GM23338 (cell line): ENCODE data around the gene PRAF2. TPM values are rescaled to one million over a fixed set of nuclear protein-coding genes. Genes with fewer than 3 reads are reported as not detected.

Experiments used
- ATAC-seq: fragments of 200-7000 bp; cut with Tn5 transposase; 3 replicates; pipeline ENCODE4 v1.9.1; 2020
- DNase-seq: peaks from one replicate; pipeline ENCODE4 v3.0.0-alpha.2; 2015; ENCODE audit warnings: low spot score
- H2AFZ ChIP-seq: fragments of 200-600 bp; sonication (generic); 2 replicates; pipeline ENCODE4 v1.8.0; 2016; ENCODE audit warnings: antibody characterized with exemption, mild to moderate bottlenecking, moderate library complexity
- H3F3A ChIP-seq: fragments of 200-600 bp; sonication (generic); replicated peaks from 2 replicates; pipeline ENCODE4 v1.8.0; 2017; ENCODE audit warnings: antibody characterized with exemption, mixed run types, low read depth
- H3K27ac ChIP-seq: fragments of 200-600 bp; sonication (generic); 2 replicates; pipeline ENCODE4 v1.6.1; 2016; ENCODE audit warnings: low read depth
- H3K27me3 ChIP-seq: fragments of 200-600 bp; sonication (generic); 2 replicates; pipeline ENCODE4 v1.8.0; 2016; ENCODE audit warnings: mild to moderate bottlenecking, mixed run types, moderate library complexity; ENCODE audit not compliant: insufficient read depth
- H3K36me3 ChIP-seq: fragments of 200-600 bp; sonication (generic); 2 replicates; pipeline ENCODE4 v1.8.0; 2016; ENCODE audit warnings: mild to moderate bottlenecking; ENCODE audit not compliant: insufficient read depth
- H3K4me1 ChIP-seq: fragments of 200-600 bp; sonication (generic); 2 replicates; pipeline ENCODE4 v1.8.0; 2016; ENCODE audit warnings: mild to moderate bottlenecking, moderate library complexity; ENCODE audit not compliant: insufficient read depth
- H3K4me2 ChIP-seq: fragments of 200-600 bp; sonication (generic); 2 replicates; pipeline ENCODE4 v1.7.1; 2017; ENCODE audit warnings: mixed run types
- H3K4me3 ChIP-seq: fragments of 200-600 bp; sonication (generic); 2 replicates; pipeline ENCODE4 v1.6.1; 2016; ENCODE audit warnings: mixed run types
- H3K79me2 ChIP-seq: fragments of 200-600 bp; sonication (generic); replicated peaks from 2 replicates; pipeline ENCODE4 v1.8.0; 2017; ENCODE audit warnings: mild to moderate bottlenecking; ENCODE audit not compliant: insufficient read depth
- H3K9me2 ChIP-seq: fragments of 200-600 bp; sonication (generic); 2 replicates; pipeline ENCODE4 v1.8.0; 2017; ENCODE audit not compliant: insufficient read depth
- H4K20me1 ChIP-seq: fragments of 200-600 bp; sonication (generic); replicated peaks from 2 replicates; pipeline ENCODE4 v1.8.0; 2017; ENCODE audit warnings: mild to moderate bottlenecking; ENCODE audit not compliant: insufficient read depth
- H3K27ac Mint-ChIP-seq: 2 replicates; pipeline ENCODE4 v1.8.0; 2020; ENCODE audit warnings: inconsistent platforms, mild to moderate bottlenecking, moderate library complexity, mixed read lengths
- H3K27me3 Mint-ChIP-seq: 3 replicates; pipeline ENCODE4 v1.8.0; 2022; ENCODE audit warnings: low read depth, mild to moderate bottlenecking, moderate library complexity, mixed read lengths, inconsistent platforms; ENCODE audit not compliant: insufficient read depth, poor library complexity
- H3K36me3 Mint-ChIP-seq: 3 replicates; pipeline ENCODE4 v1.8.0; 2021; ENCODE audit warnings: low read depth, mild to moderate bottlenecking, inconsistent platforms, moderate library complexity, mixed read lengths
- H3K4me1 Mint-ChIP-seq: 3 replicates; pipeline ENCODE4 v1.8.0; 2020; ENCODE audit warnings: mild to moderate bottlenecking, inconsistent platforms, mixed read lengths
- H3K4me3 Mint-ChIP-seq: 3 replicates; pipeline ENCODE4 v1.8.0; 2021; ENCODE audit warnings: moderate library complexity, mild to moderate bottlenecking, inconsistent platforms, mixed read lengths
- H3K9me3 Mint-ChIP-seq: 3 replicates; pipeline ENCODE4 v1.8.0; 2020; ENCODE audit warnings: moderate library complexity, mild to moderate bottlenecking, inconsistent platforms, mixed read lengths
- CREB1 ChIP-seq: fragments of 250-450 bp; sonication (Bioruptor Pico); IDR thresholded peaks from 2 replicates; pipeline ENCODE4 v1.5.0; 2020; ENCODE audit warnings: low read depth, mild to moderate bottlenecking, moderate library complexity
- CTCF ChIP-seq, 2 experiments: fragments of 200-600 bp in 1 of 2; sonication (generic) in 1 of 2; conservative IDR thresholded peaks; 2 replicates each; pipeline versions ENCODE4 v1.5.1 to v1.6.1; 2016 to 2017; ENCODE audit warnings: antibody characterized with exemption in 2 of 2, low read depth in 2 of 2, mild to moderate bottlenecking in 2 of 2, moderate library complexity in 1 of 2
- ETS1 ChIP-seq: IDR thresholded peaks from 2 replicates; pipeline ENCODE4 v1.6.1; 2016; ENCODE audit warnings: antibody characterized with exemption
- EZH2 ChIP-seq: fragments of 200-600 bp; sonication (generic); IDR thresholded peaks from one replicate; pipeline ENCODE4 v1.8.0; 2017; ENCODE audit warnings: antibody characterized with exemption, mild to moderate bottlenecking, low read depth; ENCODE audit not compliant: unreplicated experiment
- JUNB ChIP-seq: IDR thresholded peaks from one replicate; pipeline ENCODE4 v1.6.1; 2016; ENCODE audit warnings: antibody characterized with exemption; ENCODE audit not compliant: unreplicated experiment
- NANOG ChIP-seq: IDR thresholded peaks from 2 replicates; pipeline ENCODE4 v1.6.1; 2016; ENCODE audit warnings: antibody characterized with exemption, borderline replicate concordance
- POLR2AphosphoS5 ChIP-seq: IDR thresholded peaks from 2 replicates; pipeline ENCODE4 v1.6.1; 2016; ENCODE audit warnings: antibody characterized with exemption, low read depth
- STAT1 ChIP-seq: IDR thresholded peaks from one replicate; pipeline ENCODE4 v1.6.1; 2016; ENCODE audit warnings: antibody characterized with exemption; ENCODE audit not compliant: unreplicated experiment
- ZNF331 ChIP-seq: fragments of 250-450 bp; sonication (Bioruptor Pico); IDR thresholded peaks from 2 replicates; pipeline ENCODE4 v1.5.0; 2020; ENCODE audit warnings: low read depth, mild to moderate bottlenecking, moderate library complexity
- ZNF462 ChIP-seq: fragments of 250-450 bp; sonication (Bioruptor Pico); IDR thresholded peaks from 2 replicates; pipeline ENCODE4 v1.5.0; 2020; ENCODE audit warnings: mild to moderate bottlenecking, moderate library complexity
- polyA plus RNA-seq: library from polyadenylated mRNA; unstranded; fragments of >200 nt; fragmentation: Nextera tagmentation; extraction: Ambion mirVana; gene quantifications from 2 replicates; pipeline ENCODE4 v1.2.1, GENCODE V29; 2016
- total RNA-seq: library from RNA; depleted of rRNA; stranded (reverse); fragments of >200 nt; shearing (Covaris generic); gene quantifications from 2 replicates; pipeline ENCODE4 v1.2.3, GENCODE V29; 2014

The PRAF2 gene
- total and polyA plus RNA-seq, 2 experiments from 2014 or later: 6.3 to 22.1 TPM

- H3K79me2 ChIP-seq: peaks cover 19% of the 10 kb centered on the region
- TF ChIP-seq JUNB (no peak), POLR2AphosphoS5 (peak; percentile 44), CREB1 (CRISPR knock-in tag) (no peak)
- H3K4me1 Mint-ChIP-seq: peaks cover 15% of the 10 kb centered on the region
- peak overlapping the region; percentile 63 for H3K4me3 ChIP-seq
- H3K9me3 Mint-ChIP-seq: no peaks in the 10 kb centered on the region
- peak; percentile 89 for ATAC-seq
- H3K36me3 Mint-ChIP-seq: peaks cover 6% of the 10 kb centered on the region; the same call in 1 of the 3 replicates
- 0 out of 2 replicates have a peak, but pooled peaks cover 3% of the 10 kb centered on the region for H3K4me1 ChIP-seq
- peak overlapping the region; percentile 76 for H3K4me3 Mint-ChIP-seq
- peak; percentile 85 for DNase-seq
- H4K20me1 ChIP-seq: no peaks in the 10 kb centered on the region
- H2AFZ ChIP-seq: peak overlapping the region; percentile 14; the same call in 1 of the 2 replicates
- H3K27ac ChIP-seq: no peak overlapping the region
- H3K27me3 Mint-ChIP-seq: peaks cover 4% of the 10 kb centered on the region
- no peaks in the 10 kb centered on the region for H3K27me3 ChIP-seq
- peak overlapping the region; percentile 84 for H3K27ac Mint-ChIP-seq
- no peaks in the 10 kb centered on the region for H3F3A ChIP-seq
- H3K9me2 ChIP-seq: no peaks in the 10 kb centered on the region
- no peaks in the 10 kb centered on the region for H3K36me3 ChIP-seq
- H3K4me2 ChIP-seq: peak overlapping the region; percentile 71
Measured at GRCh38 chrX:49053223-49054072, 20.4 kb downstream of the PRAF2 start.

- H3K36me3 Mint-ChIP-seq: peaks cover 13% of the 10 kb centered on the region
- Histone ChIP-seq H3K4me1 (peaks cover 4% of the 10 kb centered on the region), H3K79me2 (peaks cover 25% of the 10 kb centered on the region), H4K20me1 (no peaks in the 10 kb centered on the region), H3K4me2 (peak overlapping the region; percentile 68), H3K27ac (no peak overlapping the region), H3K9me2 (no peaks in the 10 kb centered on the region), H3K27me3 (no peaks in the 10 kb centered on the region), H3K4me3 (peak overlapping the region; percentile 48), H3F3A (no peaks in the 10 kb centered on the region), H2AFZ (no peak overlapping the region), H3K36me3 (0 out of 2 replicates have a peak, but pooled peaks cover under 1% of the 10 kb centered on the region)
- peak overlapping the region; percentile 94 for H3K27ac Mint-ChIP-seq
- H3K4me1 Mint-ChIP-seq: peaks cover 19% of the 10 kb centered on the region
- no peaks in the 10 kb centered on the region for H3K9me3 Mint-ChIP-seq
- no peak for ATAC-seq
- DNase-seq: no peak
- peak overlapping the region; percentile 76 for H3K4me3 Mint-ChIP-seq
- H3K27me3 Mint-ChIP-seq: peaks cover 18% of the 10 kb centered on the region
- no peak for TF ChIP-seq POLR2AphosphoS5
- TF ChIP-seq STAT1: no peak
- TF ChIP-seq NANOG: no peak
- TF ChIP-seq JUNB: no peak
- TF ChIP-seq ETS1: no peak
- TF ChIP-seq CREB1 (CRISPR knock-in tag): no peak
- no peak for TF ChIP-seq CTCF (conservative IDR thresholded peaks at IDR 0.05; ENCODE audit: low read depth in 2 of 2)
- no peak for TF ChIP-seq EZH2
- TF ChIP-seq ZNF462: no peak
- no peak for TF ChIP-seq ZNF331 (CRISPR knock-in tag)
Measured at GRCh38 chrX:49043987-49044281, 29.9 kb downstream of the PRAF2 start.
